HG03442 (cell line): ENCODE results near the gene PREX1.

Experiments used
- ATAC-seq: cut with Tn5 transposase; IDR thresholded peaks from one replicate; pipeline ENCODE4 v1.9.1; 2021; ENCODE audit warnings: mild to moderate bottlenecking, moderate library complexity; ENCODE audit not compliant: unreplicated experiment

PREX1 gene

DNA sequence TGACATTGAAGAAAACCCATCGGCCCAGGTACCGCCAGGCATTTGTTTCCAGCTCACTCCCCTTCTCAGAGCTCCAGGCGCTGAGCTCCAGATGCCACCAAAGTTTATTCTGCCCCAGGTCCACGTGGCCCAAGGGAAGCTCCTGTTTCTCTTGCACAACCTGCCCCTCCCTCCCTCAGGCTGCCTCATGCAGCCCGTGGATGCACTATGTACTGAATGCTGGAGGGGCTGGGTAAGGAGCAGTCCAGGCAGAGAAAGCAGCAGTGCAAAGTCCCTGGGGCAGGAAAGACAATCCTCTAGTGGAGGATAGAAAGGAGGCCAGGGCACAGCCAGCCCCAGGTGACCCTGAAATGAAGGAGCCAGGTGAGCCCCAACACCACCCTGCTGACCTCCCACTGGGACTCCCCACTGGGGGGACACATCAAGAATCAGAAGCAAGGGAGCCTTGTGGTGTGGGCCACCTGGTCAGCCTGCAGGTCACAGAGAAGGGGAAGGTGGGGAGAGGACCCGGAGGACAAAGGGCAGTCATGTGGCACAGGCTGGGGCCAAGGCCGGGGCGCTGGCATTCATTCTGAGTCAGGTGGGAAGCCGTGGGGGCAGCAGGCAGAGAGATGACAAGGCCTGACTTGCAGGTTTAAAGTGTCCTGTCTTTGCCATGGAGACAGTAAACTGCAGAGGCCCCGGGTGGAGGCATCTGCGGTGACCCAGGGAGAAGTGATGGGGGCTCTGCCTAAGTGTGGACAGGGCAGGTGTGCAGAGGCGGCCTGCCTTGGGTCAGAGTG lies 230.1 kb downstream of the PREX1 start:
- ATAC-seq, result no peak

DNA sequence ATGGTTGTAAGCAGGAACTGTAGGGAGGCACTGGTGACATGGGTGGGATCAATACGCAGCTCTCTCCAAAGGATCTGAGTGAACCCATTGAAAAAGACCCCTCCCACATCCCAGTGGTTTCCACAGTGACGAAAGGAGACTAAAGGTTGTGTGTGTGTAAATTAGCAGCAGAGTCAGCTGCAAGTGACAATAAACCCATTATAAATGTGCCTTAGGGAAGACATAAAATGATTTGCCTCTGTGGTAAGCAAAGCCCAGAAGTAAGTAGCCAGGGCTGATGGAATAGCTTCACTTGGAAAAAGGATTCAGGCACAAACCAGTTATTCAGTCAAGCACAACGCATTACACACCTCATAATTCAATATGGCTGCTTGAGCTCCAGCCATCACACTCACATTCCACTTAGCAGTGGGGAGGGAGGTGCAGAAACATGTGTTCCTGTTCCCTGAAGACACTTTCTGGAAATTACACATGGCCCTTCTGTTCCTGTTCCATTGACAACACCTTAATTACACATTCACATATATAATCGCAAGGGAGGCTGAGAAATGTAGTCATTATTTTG lies 231.4 kb downstream of the PREX1 start:
- no peak for ATAC-seq

DNA sequence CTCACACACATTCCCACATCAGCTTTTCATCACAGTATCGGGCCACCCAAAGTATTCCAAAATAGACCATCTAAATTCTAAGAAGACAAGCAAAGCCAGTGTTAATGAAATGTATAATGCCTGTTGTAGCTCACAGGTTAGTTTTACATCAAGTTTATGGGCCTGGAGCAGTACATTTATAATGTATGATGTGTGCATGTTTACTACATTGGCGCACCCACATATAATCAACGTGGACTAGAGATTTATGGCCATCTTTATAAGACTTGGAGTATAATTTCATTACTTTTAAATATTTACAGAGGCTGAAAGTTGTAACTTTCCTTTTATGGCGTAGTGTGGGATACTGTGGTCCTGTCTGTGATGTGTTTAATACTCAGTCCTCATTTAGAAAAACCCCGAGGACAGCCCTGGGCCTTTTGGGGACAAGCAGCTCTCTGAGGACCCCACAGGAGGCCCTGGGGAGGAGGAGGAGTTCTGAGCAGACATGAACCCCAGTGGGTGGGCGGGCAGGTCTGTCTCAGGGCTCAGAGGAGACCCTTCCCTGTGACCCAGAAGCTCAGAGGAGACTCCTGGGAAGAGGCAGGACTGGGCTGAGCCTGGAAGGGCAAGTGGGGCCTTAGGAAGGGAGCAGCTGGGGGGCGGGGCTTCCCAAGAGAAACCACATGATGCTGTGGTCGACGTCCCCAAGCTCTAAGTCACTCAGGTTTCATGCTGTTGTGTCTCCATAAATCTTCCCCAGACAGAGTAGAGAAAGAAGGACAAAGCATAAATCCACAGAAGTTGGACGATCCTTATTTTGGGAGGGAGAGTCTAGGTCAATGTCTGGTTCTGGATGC lies 232.1 kb downstream of the PREX1 start:
- ATAC-seq, result no peak

DNA sequence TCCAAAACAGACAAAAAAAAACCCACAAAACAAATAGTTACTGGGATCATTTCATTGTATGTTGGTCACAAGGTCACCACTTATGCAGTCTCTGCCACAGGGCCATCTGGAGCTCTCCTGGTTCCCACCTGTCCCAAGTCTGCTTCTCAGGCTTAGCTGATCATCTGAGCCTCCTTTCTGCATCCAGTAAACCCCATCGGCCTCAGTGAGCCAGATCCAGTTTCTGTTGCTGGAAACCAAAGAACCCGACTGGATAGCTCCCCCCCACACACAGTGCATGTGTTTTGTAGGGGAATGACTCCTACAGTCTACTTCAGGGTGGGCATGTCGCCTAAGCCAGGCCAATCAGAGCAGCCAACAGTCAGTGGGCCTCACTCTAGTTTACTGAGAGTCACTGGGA lies 233.3 kb downstream of the PREX1 start:
- ATAC-seq, result no peak

DNA sequence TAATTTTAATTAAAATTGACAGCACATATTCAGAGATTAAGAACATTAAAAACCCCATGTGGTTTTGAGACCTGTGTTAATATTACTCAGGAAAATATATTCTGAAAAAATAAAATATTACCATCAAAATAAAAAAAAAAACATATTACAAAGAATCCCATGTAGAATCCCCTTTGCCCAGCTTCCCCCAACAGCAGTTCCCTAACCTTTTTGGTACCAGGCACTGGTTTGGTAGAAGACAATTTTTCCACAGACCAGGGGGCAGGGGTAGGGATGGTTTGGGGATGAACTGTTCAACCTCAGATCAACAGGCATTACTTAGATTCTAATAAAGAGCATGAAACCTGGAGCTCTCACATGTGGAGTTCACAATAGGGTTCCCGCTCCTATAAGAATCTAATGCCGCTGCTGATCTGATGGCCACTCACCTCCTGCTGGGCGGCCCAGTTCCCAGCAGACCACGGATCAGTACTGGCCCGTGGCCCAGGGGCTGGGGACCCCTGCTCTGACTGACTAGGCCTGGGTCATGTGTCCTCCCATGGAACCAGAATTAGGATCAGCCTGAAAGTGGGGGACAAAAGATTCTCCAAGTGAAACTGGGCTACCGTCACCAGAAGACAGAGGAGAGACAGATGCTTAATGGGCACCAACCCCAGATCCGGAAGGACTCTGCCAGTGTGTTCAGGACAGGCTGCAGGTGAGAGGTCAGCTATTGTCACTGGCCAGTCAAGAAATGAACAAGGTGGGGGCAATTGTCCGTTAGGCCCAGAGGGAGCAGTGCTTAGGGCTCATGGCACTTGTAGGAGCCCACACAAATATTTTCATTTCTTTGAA lies 235.5 kb downstream of the PREX1 start:
- no peak for ATAC-seq

DNA sequence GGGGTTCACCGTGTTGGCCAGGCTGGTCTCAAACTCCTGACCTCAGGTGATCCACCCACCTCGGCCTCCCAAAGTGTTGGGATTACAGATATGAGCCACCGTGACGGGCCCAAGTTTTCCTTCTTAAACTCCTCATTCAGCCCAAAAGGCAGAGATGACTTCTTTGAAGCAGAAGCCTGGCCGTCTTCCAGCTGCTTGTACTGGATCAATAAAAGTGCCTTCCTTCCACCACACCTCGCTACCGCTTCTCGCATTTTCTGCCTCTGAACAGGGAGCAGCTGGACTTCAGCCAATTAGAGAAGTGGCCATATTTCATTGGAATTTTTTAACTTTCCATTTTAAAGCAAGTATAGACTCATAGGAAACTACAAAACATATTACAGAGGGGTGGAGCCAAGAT lies 241.1 kb downstream of the PREX1 start:
- no peak for ATAC-seq

DNA sequence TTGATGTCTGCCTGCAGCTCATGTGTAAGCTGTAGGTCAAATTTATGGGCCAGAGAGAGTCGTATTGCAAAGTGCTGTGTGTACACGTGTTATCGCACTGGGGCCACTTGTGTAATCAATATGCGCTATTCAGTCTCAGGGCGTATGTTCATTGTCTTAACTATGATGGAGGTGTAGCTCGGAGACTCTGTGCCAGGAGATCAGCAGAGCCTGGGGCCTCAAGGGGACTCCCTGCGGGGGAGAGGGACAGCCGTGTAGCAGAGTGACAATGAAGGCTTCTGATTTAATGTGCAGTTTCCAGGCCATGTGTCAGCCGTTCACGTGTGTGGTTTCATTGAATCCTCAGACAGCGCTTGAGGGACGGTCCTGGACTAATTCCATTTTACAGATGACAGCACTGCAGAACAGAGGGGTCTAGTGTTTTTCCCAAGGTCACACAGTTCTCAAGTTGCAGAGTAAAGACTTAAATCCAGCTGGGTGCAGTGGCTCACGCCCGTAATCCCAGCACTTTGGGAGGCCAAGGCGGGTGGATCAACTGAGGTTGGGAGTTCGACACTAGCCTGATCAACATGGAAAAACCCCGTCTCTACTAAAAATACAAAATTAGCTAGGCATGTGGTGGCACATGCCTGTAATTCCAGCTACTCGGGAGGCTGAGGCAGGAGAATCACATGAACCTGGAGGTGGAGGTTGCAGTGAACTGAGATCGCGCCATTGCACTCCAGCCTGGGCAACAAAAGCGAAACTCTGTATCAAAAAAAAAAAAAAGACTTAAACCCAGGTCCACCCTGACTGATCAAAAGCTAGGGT lies 242.5 kb downstream of the PREX1 start:
- ATAC-seq, result no peak

DNA sequence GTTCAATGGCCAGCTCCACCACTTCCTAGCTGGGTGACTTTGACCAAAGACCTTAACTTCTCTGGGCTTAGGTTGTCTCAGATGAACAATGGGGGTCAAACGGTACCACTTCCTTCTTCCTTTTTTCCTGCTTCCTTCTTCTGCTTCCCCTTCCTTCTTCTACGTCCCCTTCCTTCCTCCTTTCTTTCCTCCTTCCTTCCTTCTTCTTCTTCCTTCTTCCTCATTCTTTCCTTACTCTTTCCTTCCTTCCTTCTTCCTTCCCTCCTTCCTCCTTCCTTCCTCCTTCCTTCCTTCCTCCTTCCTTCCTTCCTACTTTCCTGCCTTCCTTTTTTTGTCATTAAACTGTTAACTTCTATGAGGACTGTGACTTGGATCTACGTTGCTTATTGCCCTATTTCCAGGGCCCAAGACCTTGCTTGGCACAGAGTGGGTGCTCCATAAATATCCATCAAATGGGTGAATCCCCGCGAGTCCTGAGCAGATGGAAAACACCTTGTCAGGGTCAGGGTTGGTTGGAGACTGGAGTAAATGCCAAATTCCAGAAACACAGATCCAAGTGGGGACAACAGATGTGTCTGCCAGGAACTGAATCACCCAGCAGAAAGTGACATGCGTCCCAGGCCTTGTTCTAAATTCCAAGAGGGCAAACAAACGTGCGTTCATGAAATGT lies 243.3 kb downstream of the PREX1 start:
- ATAC-seq, result no peak

DNA sequence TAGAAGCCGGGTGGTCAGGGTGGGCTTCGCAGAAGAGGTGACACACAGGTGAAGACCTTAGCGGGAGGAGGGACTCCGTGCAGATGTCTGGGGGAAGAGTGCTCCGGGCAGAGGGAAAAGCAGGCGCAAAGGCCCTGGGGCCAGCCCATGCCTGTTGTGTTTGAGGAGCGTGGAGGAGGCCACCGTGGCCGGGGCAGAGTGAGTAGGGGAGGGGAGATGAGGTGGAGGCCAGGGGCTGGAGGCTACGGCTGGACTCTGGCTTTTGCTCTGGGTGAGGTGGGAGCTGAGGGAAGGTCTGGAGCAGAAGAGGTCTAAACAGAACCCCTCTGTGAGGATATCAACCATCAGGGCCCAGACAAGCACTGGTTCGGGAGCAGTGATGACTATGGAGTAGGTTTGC lies 244.0 kb downstream of the PREX1 start:
- no peak for ATAC-seq

DNA sequence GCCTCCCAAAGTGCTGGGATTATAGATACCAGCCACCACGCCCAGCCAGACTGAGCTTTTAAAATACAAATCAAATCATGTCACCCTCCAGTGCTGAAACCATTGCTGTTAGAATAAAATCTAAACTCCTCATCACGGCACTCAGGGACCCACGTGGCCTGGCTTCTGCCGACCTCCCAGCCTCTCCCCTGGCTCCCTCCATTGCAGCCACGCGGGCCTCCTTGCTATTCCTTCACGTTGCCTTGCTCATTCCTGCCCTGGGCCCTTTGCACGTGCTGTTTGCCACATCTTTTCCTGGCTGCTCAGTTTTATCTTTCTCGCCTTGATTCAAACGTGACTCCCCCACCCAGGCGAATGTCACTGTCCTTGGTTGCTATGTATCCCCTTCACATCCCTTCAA lies 244.6 kb downstream of the PREX1 start:
- no peak for ATAC-seq

DNA sequence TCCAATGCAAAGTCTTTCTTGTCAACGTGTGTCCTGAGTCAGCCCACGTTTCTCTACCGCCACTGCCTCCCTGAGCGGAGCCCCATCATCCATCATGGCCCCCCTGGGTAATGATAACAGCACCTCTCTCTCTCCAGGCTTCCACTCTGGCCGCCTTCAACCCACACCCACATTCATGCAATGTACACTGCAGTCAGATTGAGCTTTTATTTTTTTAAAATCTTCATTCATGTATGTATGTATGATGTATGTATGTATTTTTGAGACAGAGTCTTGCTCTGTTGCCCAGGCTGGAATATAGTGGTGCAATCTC lies 245.2 kb downstream of the PREX1 start:
- no peak for ATAC-seq

DNA sequence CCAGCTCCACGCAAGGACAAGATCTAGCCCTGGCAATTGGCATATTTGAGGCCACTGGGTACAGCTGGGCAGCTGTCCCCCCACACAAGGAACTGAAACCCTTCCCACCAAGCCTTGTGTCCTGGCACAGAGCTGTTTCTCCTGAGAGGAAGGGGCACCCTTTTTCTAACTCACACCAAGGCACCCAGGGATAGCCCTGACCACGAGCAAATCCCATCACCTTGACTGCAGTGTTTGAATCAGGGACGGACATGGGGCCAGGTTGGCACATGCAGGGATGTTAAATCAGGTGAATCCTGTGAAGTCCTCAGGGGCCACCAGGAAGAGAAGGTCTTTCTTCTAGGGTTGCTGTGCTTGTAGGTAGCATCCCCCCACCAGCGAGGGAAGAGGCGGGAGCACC lies 246.6 kb downstream of the PREX1 start:
- no peak for ATAC-seq

DNA sequence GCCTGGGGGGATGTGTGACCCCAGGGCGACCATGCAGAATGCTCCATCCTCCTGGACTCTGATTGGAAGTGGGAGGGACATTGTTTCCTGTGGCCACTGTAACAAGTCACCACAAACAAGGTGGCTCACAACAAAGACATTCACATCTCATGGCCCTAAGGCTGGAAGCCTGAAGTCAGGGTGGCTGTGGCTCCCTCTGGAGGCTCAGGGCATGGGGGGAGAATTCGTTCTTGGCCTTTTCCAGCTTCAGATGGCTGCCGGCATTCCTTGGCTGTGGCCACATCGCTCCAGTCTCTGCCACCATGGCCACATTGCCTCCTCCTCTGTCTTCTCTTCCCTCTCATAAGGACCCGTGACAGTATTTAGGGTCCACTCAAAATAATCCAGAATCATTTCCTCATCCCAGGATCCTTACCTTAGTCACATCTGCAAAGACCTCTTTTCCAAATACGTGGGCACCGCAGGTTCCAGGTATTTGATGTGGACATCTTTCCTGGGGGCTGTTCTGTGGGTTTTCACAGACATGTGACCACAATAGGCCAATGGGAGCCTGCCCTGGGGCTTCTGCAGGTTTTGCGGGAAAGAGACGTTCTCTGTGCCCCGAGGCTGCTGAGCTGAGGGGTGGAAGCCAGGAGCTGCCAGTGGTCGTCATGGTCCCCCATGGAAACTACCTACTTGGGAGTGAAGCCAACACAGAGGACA lies 249.3 kb downstream of the PREX1 start:
- no peak for ATAC-seq

DNA sequence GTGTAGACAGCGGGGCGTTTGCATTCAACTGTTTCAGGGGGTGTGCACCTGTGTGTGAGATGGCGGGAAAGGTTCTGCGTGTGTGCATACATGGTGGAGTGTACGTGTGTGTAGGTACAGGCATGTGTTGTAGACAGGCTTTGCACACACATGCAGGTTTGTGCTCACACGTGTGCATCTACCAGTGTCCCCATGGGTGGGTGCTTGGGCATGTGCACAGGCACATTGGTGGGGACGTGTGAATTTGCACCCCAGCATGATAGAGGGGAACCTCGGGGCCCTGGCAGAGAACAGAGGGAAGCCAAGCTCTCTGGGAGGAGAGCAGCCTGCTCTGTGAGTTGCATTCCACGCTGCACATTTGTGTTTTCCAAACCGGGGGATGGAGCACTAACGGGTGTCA lies 250.2 kb downstream of the PREX1 start:
- ATAC-seq, result no peak

DNA sequence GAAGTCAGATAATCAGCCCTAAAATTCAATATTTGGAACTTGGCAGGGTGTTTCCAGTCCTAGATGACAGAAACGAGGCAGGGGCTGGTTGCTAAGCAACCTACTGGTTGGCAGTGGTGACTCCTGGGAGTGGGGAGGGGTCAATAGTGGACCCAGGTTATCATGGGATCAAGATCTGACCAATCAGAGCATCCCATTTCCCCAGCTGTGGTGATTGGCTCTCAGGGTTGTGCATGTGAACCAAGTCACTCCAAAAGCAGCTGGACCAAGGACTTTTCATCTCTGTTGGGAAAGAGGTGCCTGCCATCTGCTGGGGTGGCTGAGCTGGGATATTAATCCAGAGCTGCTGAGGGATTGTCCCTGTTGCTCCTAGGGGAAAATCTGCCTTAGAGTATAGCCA lies 253.4 kb downstream of the PREX1 start:
- no peak for ATAC-seq
